ENCODE results near the gene CHID1.

Gene CHID1

DNA sequence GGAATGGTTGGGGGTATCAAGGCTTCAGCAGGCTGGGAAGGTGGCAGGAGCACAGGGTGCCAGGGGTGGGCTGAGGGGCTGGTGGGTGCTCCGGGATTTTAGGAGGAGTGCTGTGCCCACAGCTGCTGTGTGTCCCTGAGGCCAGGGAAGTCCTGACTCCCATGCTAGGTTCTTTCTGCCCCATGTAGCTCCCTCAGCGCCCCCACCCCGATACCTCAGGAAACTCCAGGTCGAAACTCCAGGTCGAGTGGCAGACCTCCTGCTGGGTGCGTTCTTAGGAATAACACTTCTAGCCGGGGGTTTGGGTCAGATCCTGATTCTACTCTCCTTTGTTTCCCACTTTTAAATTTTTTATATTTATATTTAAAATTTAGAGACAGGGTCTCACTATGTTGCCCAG is 23.3 kb upstream of the CHID1 start:
- H3K4me3 ChIP-seq (ENCODE audit: low read depth, low read length) = no peak overlapping the region
- DNase-seq (ENCODE audit: low read depth) = no peak

DNA sequence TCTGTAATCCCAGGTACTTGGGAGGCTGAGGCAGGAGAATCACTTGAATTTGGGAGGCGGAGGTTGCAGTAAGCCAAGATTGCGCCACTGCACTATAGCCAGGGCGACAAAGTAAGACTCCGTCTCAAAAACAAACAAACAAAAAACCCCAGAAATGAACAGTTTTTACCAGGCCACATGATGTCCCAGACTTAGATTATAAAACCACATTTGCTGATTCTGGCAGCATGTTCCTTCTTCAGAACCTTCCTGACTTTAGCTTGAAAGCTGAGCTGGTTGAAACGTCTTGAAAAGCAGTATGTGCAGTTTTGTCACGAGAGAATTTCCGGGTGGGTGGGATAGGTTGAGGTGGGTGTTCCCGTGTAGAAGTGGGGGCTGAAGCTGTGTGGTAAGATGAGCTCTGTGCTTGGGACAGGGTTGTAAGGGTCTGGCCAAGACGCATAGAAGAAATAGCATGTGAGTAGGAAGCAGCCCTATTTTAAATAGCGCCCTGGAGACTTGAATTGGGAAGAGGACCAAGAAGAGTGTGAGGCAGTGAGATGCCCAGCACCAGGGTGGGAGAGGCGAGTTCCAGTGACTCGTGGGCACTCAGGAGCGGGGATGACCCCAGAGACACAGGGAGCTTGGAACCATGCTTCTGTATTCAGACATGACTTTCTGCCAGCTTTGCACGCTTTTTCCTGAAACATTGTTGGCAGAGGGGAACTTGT is 22.7 kb upstream of the CHID1 start:
- no peak overlapping the region for H3K4me3 ChIP-seq (ENCODE audit: low read depth, low read length)
- no peak for DNase-seq (ENCODE audit: low read depth)

DNA sequence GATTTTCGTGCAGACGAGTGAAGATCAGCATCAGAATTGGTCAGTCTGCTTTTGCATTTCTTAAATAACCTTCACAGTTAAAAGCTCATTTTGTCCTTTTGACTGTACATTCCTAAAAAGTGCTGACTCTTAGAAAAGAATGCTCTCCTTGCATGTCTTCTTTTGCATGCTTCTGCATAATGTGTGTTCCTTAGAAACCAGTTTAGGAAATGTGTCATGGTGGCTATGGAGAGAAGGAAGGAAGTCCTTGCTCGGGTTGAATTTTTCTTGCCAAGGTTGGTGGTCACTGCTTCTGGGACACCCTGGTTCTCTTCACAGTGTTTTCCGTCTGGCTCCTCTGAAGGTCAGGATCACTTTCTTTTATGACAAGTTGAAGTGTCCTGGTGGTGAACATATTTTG is 21.8 kb upstream of the CHID1 start:
- DNase-seq (ENCODE audit: low read depth) = no peak
- H3K4me3 ChIP-seq (ENCODE audit: low read depth, low read length) = no peak overlapping the region

DNA sequence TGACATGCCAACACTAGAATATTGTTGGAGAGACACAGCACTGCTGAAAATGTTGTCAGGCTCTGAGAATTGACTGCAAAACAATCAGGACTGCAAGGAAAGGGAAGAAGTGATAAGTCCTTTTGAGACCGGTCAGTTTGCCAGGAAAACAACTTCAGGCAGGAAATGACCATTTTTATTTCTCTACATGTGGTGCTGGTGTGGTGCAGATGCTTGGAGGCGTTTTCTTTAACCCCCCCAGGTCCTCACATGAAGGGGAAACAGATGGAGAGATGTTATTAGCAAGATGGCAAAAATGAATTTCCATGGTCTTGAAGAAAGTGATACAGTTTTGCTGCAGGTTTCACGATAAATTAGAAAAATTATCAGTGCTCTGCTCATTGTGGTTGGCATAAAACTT is 20.8 kb upstream of the CHID1 start:
- no peak overlapping the region for H3K4me3 ChIP-seq (ENCODE audit: low read depth, low read length)
- DNase-seq (ENCODE audit: low read depth) = no peak

DNA sequence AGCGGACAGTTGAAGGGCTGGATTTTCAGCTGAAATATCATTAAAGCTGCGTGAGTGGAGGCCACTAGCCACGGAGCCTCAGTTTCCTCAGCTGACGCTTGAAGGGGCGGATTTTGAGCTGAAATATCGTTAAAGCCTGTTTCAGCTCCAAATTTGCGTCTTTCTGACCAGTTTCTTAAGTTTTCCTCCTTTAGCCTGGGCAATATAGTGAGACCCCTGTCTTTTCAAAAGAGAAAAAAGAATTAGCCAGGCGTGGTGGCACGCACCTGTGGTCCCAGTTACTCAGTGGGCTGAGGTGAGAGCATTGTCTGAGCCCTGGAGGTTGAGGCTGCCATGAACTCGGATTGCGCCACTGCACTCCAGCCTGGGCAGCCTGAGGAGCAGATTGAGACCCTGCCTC is 18.8 kb upstream of the CHID1 start:
- no peak for DNase-seq (ENCODE audit: low read depth)
- no peak overlapping the region for H3K4me3 ChIP-seq (ENCODE audit: low read depth, low read length)

DNA sequence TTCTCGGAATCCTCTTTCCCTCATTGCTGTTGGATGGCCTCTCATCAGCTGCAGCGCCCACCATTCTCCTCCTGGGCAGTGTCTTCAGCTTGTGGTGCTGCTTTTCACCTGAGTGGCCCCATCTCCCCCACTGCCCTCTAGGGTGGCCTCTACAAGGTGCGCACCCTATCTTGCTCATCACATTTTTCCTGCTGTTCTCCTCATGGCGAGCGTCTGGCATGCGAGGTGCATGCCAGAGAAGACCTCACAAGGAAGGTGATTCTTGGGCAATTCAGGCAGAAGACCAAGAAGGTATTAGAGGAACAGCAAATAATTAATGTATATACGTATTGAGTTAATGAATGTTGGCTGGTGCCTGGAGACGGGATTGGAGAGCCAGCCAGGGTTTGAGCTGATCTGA is 18.2 kb upstream of the CHID1 start:
- no peak for DNase-seq (ENCODE audit: low read depth)
- H3K4me3 ChIP-seq (ENCODE audit: low read depth, low read length) = no peak overlapping the region

DNA sequence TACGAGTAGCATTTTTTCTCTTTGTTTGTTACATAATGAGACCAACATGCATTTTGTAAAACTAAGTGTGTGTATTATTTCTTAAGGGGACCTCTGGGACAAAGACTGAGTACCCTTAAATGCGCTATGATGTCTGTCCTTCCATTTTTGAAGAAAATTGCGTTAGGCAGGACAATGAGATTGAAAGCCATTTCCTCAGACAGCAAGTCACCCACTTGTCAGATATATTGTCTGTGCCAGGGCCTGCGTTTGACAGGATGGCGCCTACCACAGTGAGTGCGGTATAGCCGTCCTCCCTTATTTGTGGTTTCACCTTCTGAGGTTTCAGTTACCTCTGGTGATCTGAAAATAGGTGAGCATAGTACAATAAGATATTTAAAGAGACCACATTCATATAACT is 17.3 kb upstream of the CHID1 start:
- no peak overlapping the region for H3K4me3 ChIP-seq (ENCODE audit: low read depth, low read length)
- DNase-seq (ENCODE audit: low read depth) = no peak

DNA sequence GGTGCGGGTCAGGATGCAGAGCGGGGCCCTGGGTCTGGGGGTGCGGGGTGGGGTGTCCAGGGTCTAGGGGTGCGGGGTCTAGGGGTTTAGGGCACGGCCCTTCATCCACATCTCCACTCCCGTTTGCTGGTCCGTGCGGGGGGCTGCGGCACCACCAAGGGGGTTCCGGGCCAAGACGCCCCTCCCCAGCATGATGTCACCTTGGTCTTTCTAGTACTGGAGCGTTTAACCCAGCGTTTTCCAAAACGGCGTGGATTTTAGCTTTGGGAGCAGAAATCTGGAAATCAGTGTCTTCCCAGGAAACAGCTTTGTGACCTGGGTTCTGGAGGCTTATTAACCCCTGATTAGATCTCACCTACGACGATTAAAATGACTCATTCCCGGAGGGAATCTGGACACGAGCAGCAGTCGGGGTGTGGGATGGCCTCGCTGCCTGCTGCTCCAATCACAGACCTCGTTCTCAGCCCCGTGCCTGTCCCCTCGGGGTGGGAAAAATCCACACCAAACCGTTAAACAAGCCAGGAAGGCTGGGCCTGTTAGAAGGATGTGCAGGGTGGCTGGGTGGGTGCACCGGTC is 15.8 kb upstream of the CHID1 start:
- no peak for DNase-seq (ENCODE audit: low read depth)

DNA sequence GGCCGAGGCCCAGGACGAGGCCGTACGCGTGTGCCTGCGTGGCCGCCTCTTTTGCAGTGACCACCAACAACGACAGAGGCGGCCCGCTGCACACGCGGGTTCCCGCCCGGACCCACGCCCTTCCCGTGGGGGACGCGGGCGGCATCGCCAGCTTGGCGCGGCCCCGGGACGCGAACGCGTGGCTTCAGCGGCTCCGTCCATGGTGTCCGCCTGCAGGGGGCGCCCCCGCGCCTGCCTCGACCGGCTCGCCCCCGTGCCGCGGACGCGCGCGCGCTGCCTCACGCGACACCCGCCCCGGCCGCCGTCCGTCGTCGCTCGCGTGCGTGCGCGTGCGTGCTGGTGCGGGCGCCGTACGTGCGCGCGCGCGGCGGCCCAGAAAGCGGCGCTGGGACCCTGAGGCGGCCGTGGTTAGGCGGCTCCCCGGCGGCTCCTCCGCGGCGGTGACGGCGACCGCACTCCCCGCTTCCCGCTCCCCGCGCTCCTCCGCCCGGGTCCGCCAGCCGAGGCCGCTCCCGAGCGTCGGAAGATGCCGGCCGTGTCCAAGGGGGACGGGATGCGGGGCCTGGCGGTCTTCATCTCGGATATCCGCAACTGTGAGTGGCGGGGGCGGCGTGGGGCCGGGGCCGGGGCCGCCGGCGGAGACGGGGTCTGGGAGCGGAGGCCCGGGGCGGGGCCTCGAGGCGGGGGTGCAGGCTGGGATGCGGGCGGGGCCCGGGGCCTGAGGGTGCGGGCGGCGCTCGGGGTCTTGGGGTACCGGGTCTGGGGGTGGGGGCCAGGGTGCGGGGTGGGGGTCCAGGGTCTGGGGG is 15.1 kb upstream of the CHID1 start, which contains the start of gene AP2A2:
AP2A2 (plus strand) TSS at position 375 of the 806 bp plus-strand sequence; CDS start at position 527, 152 bp downstream.
- H3K4me3 ChIP-seq (ENCODE audit: low read depth, low read length) = peak within 1 kb of the TSS; percentile 83
- DNase-seq (ENCODE audit: low read depth) = no peak

More for the DNA sequence above, 15.8 kb upstream of the CHID1 start:
- peak overlapping the region; percentile 83 for H3K4me3 ChIP-seq (ENCODE audit: low read depth, low read length)

DNA sequence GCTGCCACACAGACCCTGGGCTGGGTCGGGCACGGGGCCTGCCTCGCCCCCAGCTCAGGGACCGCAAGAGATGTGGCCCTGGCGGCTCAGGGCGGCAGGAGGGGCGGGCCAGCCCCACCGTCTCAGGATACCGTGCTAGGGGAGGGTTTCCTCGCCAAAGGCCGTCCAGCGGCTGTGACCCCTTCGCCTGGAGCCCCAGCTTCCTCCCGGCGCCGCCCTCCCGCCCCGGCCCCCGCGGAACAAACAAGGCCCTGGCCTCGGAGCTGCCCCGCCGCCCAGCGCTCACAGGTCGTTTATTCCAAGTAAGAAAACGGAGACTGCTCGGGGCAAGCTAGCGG is 14.5 kb upstream of the CHID1 start:
- no peak for DNase-seq (ENCODE audit: low read depth)

DNA sequence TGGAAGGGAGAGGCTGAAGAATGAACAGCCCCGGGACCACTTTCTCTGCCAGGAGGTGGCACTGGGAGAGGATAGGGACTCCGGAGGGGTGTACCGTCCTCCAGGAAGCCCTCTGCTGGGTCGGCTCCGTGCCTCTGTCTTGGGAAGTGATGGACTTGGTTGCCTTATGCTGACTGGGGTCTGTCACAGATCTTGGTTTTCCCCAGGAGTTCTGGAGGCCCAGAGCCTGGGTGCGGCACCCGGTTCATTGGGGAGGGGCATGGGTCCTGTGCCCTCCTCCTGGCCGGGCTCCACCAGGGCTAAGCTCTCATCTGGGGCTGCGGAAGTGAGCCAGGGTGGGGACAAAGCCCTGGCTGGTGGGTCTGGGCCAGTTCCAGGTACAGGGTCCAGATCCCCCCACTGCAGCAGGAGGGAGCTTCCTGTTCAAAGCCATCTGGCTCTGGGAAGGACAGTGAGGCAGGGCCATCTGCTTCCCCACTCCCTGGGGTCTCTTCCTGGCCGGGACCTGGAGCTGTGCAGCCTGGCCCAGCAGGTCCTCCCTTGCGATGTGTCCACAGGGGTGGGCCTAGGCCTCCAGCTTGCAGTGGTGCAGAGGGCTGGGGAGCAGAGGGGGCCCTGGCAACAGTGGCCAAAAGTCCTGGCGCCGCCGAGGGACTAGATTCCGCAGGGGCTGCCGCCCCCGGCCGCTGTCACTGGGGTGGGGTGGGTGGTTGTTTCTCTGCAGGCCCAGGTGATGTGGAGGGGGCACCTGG is 14.0 kb upstream of the CHID1 start:
- H3K4me3 ChIP-seq (ENCODE audit: low read depth, low read length) = no peak overlapping the region
- DNase-seq (ENCODE audit: low read depth) = no peak

More for the DNA sequence above, 14.5 kb upstream of the CHID1 start:
- H3K4me3 ChIP-seq (ENCODE audit: low read depth, low read length) = peak overlapping the region; percentile 42

DNA sequence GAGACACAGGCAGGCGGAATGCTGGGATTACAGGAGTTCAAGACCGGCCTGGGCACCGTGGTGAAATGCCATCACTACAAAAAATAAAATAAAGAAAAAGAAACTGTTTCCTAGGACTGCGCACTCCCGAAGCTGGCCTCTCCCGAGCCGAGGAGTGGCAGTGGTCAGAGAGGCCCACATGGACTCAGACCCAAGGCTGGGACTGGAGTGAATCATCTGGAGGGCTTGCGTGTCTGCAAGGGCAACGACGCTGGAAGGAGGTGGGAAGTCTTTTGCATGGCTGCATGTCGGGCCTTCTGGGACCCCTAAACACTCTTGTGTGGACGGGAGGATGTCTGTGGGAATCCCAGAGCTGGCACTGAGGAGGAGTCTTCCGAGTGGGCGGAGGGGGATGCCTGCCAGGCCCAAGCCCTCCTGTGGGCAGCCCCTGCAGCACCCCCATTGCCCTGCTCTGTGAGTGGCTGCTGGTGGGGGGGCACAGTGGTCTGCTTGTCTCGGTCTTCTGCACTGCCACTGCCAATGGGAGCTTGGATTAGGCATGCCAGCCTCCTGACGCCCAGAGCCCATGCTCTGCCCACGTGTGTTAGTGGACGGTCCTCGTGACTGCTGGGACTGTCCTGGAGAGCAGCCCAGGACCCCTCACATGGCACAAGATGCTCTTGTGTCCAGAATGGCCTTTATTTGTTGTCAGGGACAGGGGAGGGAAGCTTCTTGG is 13.2 kb upstream of the CHID1 start:
- no peak for DNase-seq (ENCODE audit: low read depth)
- H3K4me3 ChIP-seq (ENCODE audit: low read depth, low read length) = no peak overlapping the region

DNA sequence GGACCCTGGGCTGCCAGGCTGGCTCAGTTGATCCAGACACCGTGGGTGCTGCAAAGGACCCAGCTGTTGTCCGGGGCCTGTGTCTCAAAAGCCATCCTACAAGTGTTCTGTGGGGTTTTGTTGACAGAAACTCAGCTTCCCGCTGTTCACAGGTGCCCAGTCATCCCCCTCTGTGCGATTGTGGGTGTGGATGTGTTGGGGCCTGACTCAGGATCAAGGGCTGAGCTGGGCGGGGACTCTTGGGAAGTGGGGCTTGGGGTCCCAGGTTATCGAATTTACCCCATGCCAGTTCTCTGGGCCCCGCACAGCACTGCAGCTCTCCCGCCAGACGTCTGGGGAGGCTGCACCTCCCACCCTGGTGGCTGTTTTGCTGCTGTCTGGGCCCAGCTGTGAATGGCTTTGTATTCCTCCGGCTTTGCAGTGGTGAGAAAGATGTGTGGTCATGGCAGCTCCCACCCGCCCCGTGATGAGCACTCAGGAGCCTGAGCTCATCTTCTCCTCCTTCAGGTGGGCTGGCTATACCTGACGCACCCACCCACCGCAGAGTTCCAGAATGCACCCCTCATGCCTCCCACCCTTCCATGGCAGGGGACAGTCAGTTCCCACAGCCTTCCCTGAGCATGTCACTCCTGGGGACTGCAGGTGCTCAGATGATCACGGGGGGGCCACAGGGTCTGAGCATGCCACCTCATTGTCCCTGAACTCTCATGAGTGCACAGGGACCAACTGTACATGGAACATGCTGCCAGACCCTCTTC is 11.5 kb upstream of the CHID1 start:
- no peak overlapping the region for H3K4me3 ChIP-seq (ENCODE audit: low read depth, low read length)
- DNase-seq (ENCODE audit: low read depth) = no peak

DNA sequence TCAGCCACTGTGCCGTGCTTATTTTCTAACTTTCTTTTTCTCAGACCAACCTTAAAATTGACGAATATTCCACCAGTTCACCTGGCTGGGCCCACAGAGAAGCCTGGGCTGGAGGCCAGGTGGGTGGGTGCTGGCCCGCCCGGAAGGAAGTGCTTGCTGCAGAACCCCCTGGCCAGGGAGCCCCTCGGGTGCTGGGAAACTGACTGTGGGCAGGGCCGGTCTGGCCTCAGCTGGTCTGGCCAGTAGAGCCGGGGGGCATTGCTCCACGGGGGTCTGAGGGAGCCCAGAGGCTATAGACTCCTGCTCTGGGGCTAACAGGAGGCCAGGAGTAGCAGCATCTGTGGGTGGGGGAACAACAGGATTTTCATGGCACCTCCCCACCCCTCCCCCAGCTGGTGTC is 6.8 kb upstream of the CHID1 start:
- H3K4me3 ChIP-seq (ENCODE audit: low read depth, low read length) = no peak overlapping the region
- no peak for DNase-seq (ENCODE audit: low read depth)

DNA sequence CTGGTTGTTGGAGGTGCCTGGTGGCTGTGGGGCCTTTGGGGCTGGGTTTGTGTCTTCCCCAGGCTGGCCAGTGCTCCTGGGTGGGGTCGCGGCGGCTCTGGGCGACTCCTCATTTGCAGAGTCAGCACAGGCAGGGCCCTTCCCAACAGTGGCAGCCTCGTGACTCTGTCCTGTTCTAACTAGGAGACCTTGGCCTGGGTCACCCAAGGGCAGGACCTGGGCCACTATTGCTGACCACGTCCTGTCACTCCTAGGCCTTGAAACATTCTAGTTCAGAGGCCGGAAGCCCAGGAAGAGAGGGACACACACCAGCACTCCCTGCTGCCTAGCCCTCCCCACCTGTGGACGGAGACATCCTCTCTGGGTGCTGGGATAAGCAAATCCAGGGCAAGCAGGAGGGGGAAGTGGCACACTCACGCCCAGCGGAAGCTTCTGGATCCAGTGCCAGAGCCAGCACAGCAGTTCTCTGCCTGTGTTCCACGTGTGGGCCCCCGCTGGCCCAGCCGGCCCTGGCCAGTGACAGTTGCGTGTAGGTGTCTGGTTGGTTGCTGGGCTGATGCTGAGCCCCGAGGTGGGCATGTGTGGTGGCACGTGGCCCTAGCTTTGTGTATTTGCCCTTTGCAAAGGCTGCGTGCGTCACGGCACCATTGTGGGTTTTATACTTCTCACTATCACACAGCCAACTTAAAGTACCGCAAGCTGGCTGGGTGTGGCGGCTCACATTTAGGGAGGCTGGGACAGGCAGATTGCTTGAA is 4.3 kb upstream of the CHID1 start:
- no peak overlapping the region for H3K4me3 ChIP-seq (ENCODE audit: low read depth, low read length)
- DNase-seq (ENCODE audit: low read depth) = no peak

DNA sequence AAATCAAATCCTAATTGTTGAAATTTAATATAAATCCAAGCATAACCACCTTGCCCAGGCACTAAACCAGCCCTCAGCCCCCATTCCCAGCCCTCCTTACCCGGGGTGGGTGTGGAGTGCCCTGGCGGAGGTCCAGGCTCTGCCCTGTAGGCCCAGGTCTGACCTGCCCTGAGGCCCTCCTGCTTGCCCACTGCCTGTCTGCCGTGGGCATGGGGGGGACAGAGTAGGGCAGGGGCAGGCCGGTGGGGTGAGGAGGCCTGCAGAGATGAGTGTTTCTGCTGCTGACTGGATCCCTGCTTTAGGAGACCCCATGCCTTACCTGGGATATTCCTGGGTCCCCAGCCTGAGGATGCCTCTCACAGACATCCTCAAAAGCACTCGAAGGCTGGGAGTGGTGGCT is 3.6 kb upstream of the CHID1 start:
- no peak for DNase-seq (ENCODE audit: low read depth)

DNA sequence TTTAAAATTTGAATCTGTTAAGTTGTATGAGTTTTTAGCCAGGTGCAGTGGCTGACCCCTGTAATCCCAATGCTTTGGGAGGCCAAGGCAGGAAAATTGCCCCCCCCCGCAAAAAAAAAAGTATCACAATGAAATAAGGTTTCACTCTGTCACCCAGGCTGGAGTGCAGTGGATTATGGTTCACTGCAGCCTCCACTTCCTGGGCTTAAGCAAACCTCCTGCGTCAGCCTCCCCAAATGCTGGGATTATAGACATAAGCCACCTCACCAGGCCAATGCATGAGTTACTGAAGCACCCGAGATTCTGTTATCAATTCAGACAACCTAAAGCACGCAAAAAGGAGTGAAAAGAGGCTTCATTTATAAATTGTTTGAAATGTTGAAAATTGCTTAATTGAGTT is 2.4 kb upstream of the CHID1 start:
- H3K4me3 ChIP-seq (ENCODE audit: low read depth, low read length) = no peak overlapping the region
- no peak for DNase-seq (ENCODE audit: low read depth)

More for the DNA sequence above, 3.6 kb upstream of the CHID1 start:
- no peak overlapping the region for H3K4me3 ChIP-seq (ENCODE audit: low read depth, low read length)

DNA sequence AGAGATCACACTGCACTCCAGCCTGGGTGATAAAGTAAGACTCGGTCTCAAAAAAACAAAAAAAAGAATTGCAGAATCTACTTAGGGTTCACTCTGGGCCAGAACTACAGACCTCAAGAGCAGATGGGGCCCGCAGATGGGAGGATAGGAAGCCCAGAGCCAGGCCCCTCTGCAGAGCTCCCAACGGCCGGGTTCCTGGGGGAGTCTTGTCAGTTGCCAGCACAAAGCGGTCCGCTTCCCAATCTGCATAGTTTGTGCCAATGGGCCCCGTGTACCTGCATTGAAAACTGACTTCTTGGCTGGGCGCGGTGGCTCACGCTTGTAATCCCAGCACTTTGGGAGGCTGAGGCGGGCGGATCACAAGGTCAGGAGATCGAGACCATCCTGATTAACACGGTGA is 1.7 kb upstream of the CHID1 start:
- DNase-seq (ENCODE audit: low read depth) = no peak

More for the DNA sequence above, 1.7 kb upstream of the CHID1 start:
- no peak overlapping the region for H3K4me3 ChIP-seq (ENCODE audit: low read depth, low read length)

All from skeletal muscle cell (primary cell).